ENCODE results near the gene BAG1.

GRCh38 chr9:33233626-33234342 is 30.7 kb downstream of the BAG1 start:
- TF ChIP-seq CTCF (IDR thresholded peaks at IDR 0.05; ENCODE audit: low read length), result no peak
- TF ChIP-seq EZH2 (IDR thresholded peaks at IDR 0.05; ENCODE audit: borderline replicate concordance, low read length), result no peak

Data from OCI-LY1 (cell line).